Upper lobe of right lung (tissue), 1 donor: ENCODE measurements around the gene NEU4. TPM values are rescaled to one million over a fixed set of nuclear protein-coding genes. Genes with fewer than 3 reads are reported as not detected.

Experiments used
- ATAC-seq: fragments of 200-7000 bp; cut with Tn5 transposase; one replicate; pipeline ENCODE4 v1.9.1; 2020; ENCODE audit warnings: mild to moderate bottlenecking, moderate library complexity
- DNase-seq: peaks from one replicate; pipeline ENCODE4 v3.0.0-alpha.2; 2020
- H3K27ac ChIP-seq: fragments of 200-600 bp; one replicate; pipeline ENCODE4 v1.8.0; 2022
- H3K27me3 ChIP-seq: fragments of 200-600 bp; one replicate; pipeline ENCODE4 v1.8.0; 2022; ENCODE audit warnings: mild to moderate bottlenecking
- H3K36me3 ChIP-seq: fragments of 200-600 bp; one replicate; pipeline ENCODE4 v1.8.0; 2022
- H3K4me1 ChIP-seq: fragments of 200-600 bp; one replicate; pipeline ENCODE4 v1.8.0; 2022
- H3K4me3 ChIP-seq: fragments of 200-600 bp; one replicate; pipeline ENCODE4 v1.8.0; 2022; ENCODE audit warnings: mild to moderate bottlenecking
- H3K9me3 ChIP-seq: fragments of 200-600 bp; one replicate; pipeline ENCODE4 v1.8.0; 2022
- CTCF ChIP-seq: fragments of 200-600 bp; IDR thresholded peaks from one replicate; pipeline ENCODE4 v1.8.0; 2022; ENCODE audit warnings: antibody characterized with exemption
- intact Hi-C: fragments of 100-400 bp; cut with DNase I; formaldehyde crosslinking; loops from one replicate; pipeline ENCODE4 v1.11.0; 2022
- total RNA-seq: library from RNA; stranded (reverse); fragmentation: NEBNext Ultra II Directional; extraction: Animal tissue kit (Norgen Biotek cat#: 25700); gene quantifications from one replicate; pipeline ENCODE4 v1.2.1, GENCODE V29; 2021
- donor health status: DM: no; HTN: yes; CAD: no; lungs with severe emphysema.

NEU4 gene
- total RNA-seq, 1 donor from 2014 or later, result 0.23 TPM

GRCh38 chr2:241808051-241808720, 807 bp upstream of the NEU4 start:
- no peak overlapping the region for H3K4me3 ChIP-seq
- no peak for TF ChIP-seq CTCF
- intact Hi-C loops, result no loop called here
- peaks cover 6% of the 10 kb centered on the region for H3K4me1 ChIP-seq
- H3K27me3 ChIP-seq, result peaks cover 18% of the 10 kb centered on the region
- no peaks in the 10 kb centered on the region for H3K36me3 ChIP-seq
- H3K9me3 ChIP-seq, result no peaks in the 10 kb centered on the region
- peak; percentile 43 for DNase-seq
- ATAC-seq, result no peak
- no peak overlapping the region for H3K27ac ChIP-seq

- H3K4me3 ChIP-seq, result no peak overlapping the region
- H3K9me3 ChIP-seq, result no peaks in the 10 kb centered on the region
- peaks cover 3% of the 10 kb centered on the region for H3K27me3 ChIP-seq
- no peak overlapping the region for H3K27ac ChIP-seq
- ATAC-seq (no peak), DNase-seq (peak; percentile 55)
- no peaks in the 10 kb centered on the region for H3K4me1 ChIP-seq
- no peaks in the 10 kb centered on the region for H3K36me3 ChIP-seq
- intact Hi-C loops, result no loop called here
- TF ChIP-seq CTCF, result no peak
Measured at GRCh38 chr2:241809383-241810306, 652 bp downstream of the NEU4 start.

GRCh38 chr2:241810307-241811200, 1.6 kb downstream of the NEU4 start:
- no peak for TF ChIP-seq CTCF
- DNase-seq (peak; percentile 43), ATAC-seq (peak; percentile 11)
- no peaks in the 10 kb centered on the region for H3K27me3 ChIP-seq
- H3K4me1 ChIP-seq, result no peaks in the 10 kb centered on the region
- H3K27ac ChIP-seq, result no peak overlapping the region
- intact Hi-C loops, result no loop called here
- H3K4me3 ChIP-seq, result no peak overlapping the region
- no peaks in the 10 kb centered on the region for H3K9me3 ChIP-seq
- H3K36me3 ChIP-seq, result no peaks in the 10 kb centered on the region

GRCh38 chr2:241811201-241811951, 2.4 kb downstream of the NEU4 start:
- no peak overlapping the region for H3K27ac ChIP-seq
- H3K9me3 ChIP-seq, result no peaks in the 10 kb centered on the region
- no peaks in the 10 kb centered on the region for H3K4me1 ChIP-seq
- ATAC-seq (no peak), DNase-seq (peak; percentile 63)
- no peaks in the 10 kb centered on the region for H3K36me3 ChIP-seq
- no peaks in the 10 kb centered on the region for H3K27me3 ChIP-seq
- no peak overlapping the region for H3K4me3 ChIP-seq
- intact Hi-C loops, result no loop called here
- TF ChIP-seq CTCF, result no peak
